ENCODE results near the gene DGLUCY.

The DGLUCY gene

DNA sequence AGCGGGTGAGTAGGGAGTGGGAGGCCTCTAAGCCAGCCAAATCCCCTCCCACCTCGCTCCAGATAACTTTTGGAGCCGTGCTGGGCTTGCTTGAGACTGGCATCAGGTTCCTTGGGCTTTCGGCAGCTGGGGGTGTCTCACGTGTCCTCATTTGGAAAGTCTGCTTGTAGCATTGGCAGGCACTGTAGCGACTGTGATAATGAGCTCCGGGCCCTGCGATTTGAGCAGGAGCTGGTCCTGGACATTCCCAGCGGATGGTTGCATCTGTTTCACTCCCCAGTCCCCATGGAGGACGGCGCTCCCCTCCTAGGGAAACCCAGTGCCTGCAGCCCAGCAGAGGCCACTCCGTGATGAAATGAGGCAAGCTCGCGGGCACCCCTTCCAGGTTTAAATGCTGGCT is 49.4 kb downstream of the DGLUCY start (continued):
- TF ChIP-seq ZNF514 (tag by site-specific recombination; IDR thresholded peaks at IDR 0.05) (no peak), ZBTB20 (tag by site-specific recombination; IDR thresholded peaks at IDR 0.05) (no peak), PRDM2 (tag by site-specific recombination; IDR thresholded peaks at IDR 0.05; ENCODE audit: borderline replicate concordance) (no peak), ZFP41 (tag by site-specific recombination; IDR thresholded peaks at IDR 0.05; ENCODE audit: borderline replicate concordance) (no peak)
- TF ChIP-seq, protein P1, sequence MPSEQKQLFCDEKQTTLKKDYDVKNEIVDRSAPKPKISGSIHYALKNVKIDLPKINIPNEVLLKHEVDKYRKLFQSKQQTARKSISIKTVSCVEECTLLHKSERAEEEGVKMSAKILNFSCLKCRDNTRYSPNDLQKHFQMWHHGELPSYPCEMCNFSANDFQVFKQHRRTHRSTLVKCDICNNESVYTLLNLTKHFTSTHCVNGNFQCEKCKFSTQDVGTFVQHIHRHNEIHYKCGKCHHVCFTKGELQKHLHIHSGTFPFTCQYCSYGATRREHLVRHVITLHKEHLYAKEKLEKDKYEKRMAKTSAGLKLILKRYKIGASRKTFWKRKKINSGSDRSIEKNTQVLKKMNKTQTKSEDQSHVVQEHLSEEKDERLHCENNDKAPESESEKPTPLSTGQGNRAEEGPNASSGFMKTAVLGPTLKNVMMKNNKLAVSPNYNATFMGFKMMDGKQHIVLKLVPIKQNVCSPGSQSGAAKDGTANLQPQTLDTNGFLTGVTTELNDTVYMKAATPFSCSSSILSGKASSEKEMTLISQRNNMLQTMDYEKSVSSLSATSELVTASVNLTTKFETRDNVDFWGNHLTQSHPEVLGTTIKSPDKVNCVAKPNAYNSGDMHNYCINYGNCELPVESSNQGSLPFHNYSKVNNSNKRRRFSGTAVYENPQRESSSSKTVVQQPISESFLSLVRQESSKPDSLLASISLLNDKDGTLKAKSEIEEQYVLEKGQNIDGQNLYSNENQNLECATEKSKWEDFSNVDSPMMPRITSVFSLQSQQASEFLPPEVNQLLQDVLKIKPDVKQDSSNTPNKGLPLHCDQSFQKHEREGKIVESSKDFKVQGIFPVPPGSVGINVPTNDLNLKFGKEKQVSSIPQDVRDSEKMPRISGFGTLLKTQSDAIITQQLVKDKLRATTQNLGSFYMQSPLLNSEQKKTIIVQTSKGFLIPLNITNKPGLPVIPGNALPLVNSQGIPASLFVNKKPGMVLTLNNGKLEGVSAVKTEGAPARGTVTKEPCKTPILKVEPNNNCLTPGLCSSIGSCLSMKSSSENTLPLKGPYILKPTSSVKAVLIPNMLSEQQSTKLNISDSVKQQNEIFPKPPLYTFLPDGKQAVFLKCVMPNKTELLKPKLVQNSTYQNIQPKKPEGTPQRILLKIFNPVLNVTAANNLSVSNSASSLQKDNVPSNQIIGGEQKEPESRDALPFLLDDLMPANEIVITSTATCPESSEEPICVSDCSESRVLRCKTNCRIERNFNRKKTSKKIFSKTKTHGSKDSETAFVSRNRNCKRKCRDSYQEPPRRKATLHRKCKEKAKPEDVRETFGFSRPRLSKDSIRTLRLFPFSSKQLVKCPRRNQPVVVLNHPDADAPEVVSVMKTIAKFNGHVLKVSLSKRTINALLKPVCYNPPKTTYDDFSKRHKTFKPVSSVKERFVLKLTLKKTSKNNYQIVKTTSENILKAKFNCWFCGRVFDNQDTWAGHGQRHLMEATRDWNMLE (tag by site-specific recombination; conservative IDR thresholded peaks at IDR 0.05; ENCODE audit: low read depth) = no peak

DNA sequence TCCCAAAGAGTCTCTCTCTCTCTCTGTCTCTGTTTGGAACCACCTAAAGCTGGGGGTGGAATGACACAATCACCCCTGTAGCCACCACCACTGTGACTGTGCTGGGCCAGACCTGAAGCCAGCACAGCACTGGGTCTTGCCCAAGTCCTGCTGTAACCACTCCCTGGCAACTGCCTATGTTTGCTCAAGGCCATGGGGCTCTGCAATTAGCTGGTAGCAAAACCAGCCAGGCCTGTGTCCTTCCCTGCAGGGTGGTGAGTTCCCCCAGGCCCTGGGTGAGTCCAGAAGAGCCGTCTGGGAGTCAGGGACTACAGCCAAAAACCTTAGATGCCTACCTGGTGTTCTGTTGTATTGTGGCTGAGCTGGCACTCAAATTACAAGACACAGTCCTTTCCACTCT is 50.8 kb downstream of the DGLUCY start:
- CTCF ChIA-PET = interaction anchor here (1.0 to 1.8 kb wide), 3 partner anchors 9 to 262 kb away, joined by 3 to 6 read pairs (median 3); no protein-coding TSS in a partner anchor
- Histone ChIP-seq H3K36me3 (ENCODE audit: control insufficient read depth in 2 of 2, insufficient read depth in 1 of 2, low read length in 2 of 2) (peaks cover 6 to 68% of the 10 kb centered on the region in 2 experiments; a peak in 2 of 3 replicates), H3K4me3 (ENCODE audit: low read depth, low read length) (no peak overlapping the region), H3K27ac (ENCODE audit: extremely low read depth, low read depth, low read length) (no peak overlapping the region), H3K9me3 (ENCODE audit: control insufficient read depth, insufficient read depth, low read depth, low read length) (no peaks in the 10 kb centered on the region), H3K4me1 (ENCODE audit: control insufficient read depth, insufficient read depth, low read length) (no peaks in the 10 kb centered on the region)
- POLR2A ChIA-PET = no interaction called here
- TF ChIP-seq, protein P2, sequence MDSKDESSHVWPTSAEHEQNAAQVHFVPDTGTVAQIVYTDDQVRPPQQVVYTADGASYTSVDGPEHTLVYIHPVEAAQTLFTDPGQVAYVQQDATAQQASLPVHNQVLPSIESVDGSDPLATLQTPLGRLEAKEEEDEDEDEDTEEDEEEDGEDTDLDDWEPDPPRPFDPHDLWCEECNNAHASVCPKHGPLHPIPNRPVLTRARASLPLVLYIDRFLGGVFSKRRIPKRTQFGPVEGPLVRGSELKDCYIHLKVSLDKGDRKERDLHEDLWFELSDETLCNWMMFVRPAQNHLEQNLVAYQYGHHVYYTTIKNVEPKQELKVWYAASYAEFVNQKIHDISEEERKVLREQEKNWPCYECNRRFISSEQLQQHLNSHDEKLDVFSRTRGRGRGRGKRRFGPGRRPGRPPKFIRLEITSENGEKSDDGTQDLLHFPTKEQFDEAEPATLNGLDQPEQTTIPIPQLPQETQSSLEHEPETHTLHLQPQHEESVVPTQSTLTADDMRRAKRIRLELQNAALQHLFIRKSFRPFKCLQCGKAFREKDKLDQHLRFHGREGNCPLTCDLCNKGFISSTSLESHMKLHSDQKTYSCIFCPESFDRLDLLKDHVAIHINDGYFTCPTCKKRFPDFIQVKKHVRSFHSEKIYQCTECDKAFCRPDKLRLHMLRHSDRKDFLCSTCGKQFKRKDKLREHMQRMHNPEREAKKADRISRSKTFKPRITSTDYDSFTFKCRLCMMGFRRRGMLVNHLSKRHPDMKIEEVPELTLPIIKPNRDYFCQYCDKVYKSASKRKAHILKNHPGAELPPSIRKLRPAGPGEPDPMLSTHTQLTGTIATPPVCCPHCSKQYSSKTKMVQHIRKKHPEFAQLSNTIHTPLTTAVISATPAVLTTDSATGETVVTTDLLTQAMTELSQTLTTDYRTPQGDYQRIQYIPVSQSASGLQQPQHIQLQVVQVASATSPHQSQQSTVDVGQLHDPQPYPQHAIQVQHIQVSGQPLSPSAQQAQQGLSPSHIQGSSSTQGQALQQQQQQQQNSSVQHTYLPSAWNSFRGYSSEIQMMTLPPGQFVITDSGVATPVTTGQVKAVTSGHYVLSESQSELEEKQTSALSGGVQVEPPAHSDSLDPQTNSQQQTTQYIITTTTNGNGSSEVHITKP (tag by site-specific recombination; IDR thresholded peaks at IDR 0.05) = 0 out of 2 replicates have a peak, but pooled peaks have one; percentile 28
- TF ChIP-seq ZIC2 (tag by site-specific recombination; IDR thresholded peaks at IDR 0.05) (peak; percentile 86), ZNF660 (tag by site-specific recombination; IDR thresholded peaks at IDR 0.05) (no peak), ZNF248 (tag by site-specific recombination; IDR thresholded peaks at IDR 0.05) (no peak)
- TF ChIP-seq, protein P3, sequence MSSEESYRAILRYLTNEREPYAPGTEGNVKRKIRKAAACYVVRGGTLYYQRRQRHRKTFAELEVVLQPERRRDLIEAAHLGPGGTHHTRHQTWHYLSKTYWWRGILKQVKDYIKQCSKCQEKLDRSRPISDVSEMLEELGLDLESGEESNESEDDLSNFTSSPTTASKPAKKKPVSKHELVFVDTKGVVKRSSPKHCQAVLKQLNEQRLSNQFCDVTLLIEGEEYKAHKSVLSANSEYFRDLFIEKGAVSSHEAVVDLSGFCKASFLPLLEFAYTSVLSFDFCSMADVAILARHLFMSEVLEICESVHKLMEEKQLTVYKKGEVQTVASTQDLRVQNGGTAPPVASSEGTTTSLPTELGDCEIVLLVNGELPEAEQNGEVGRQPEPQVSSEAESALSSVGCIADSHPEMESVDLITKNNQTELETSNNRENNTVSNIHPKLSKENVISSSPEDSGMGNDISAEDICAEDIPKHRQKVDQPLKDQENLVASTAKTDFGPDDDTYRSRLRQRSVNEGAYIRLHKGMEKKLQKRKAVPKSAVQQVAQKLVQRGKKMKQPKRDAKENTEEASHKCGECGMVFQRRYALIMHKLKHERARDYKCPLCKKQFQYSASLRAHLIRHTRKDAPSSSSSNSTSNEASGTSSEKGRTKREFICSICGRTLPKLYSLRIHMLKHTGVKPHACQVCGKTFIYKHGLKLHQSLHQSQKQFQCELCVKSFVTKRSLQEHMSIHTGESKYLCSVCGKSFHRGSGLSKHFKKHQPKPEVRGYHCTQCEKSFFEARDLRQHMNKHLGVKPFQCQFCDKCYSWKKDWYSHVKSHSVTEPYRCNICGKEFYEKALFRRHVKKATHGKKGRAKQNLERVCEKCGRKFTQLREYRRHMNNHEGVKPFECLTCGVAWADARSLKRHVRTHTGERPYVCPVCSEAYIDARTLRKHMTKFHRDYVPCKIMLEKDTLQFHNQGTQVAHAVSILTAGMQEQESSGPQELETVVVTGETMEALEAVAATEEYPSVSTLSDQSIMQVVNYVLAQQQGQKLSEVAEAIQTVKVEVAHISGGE (tag by site-specific recombination; conservative IDR thresholded peaks at IDR 0.05; ENCODE audit: low read depth) = no peak
